Brain microvascular endothelial cell (primary cell): ENCODE measurements around the gene GRIK3.

Experiments
- DNase-seq: peaks from one replicate; pipeline ENCODE4 v3.0.0-alpha.2; 2020
- H3K27ac ChIP-seq: fragments of 250-450 bp; sonication (Bioruptor Pico); 2 replicates; pipeline ENCODE4 v1.5.1; 2020; ENCODE audit warnings: mild to moderate bottlenecking, moderate library complexity
- H3K27me3 ChIP-seq: fragments of 250-450 bp; sonication (Bioruptor Pico); replicated peaks from 2 replicates; pipeline ENCODE4 v1.5.1; 2020; ENCODE audit warnings: mild to moderate bottlenecking
- H3K36me3 ChIP-seq: fragments of 250-450 bp; sonication (Bioruptor Pico); replicated peaks from 2 replicates; pipeline ENCODE4 v1.5.1; 2020; ENCODE audit warnings: mild to moderate bottlenecking
- H3K4me3 ChIP-seq: 2 replicates; pipeline ENCODE4 v1.5.1; 2011; ENCODE audit warnings: low read depth, mild to moderate bottlenecking, control low read depth, low read length, moderate library complexity
- CTCF ChIP-seq: IDR thresholded peaks from 2 replicates; pipeline ENCODE4 v1.5.1; 2011; ENCODE audit warnings: low read depth, mild to moderate bottlenecking, moderate library complexity, low read length, control low read depth, inconsistent platforms; ENCODE audit errors: missing control alignments
- in situ Hi-C: cut with HindIII; loops from 2 replicates; pipeline ENCODE4 v1.10.0; 2017; ENCODE audit warnings: low sequenced_read_pairs, low pct_ligation_motif_present

Gene GRIK3

GRCh38 chr1:36994868-36995267 lies 39.4 kb downstream of the GRIK3 start:
- in situ Hi-C loops: no loop called here
- no peak overlapping the region for H3K27ac ChIP-seq
- H3K27me3 ChIP-seq: no peaks in the 10 kb centered on the region
- no peak for TF ChIP-seq CTCF
- no peak overlapping the region for H3K4me3 ChIP-seq
- no peak for DNase-seq
- no peaks in the 10 kb centered on the region for H3K36me3 ChIP-seq

GRCh38 chr1:36994294-36994693 lies 40.0 kb downstream of the GRIK3 start:
- TF ChIP-seq CTCF: no peak
- in situ Hi-C loops: no loop called here
- H3K27me3 ChIP-seq: no peaks in the 10 kb centered on the region
- no peak overlapping the region for H3K4me3 ChIP-seq
- H3K27ac ChIP-seq: no peak overlapping the region
- no peak for DNase-seq
- no peaks in the 10 kb centered on the region for H3K36me3 ChIP-seq

GRCh38 chr1:36992139-36992943 lies 42.0 kb downstream of the GRIK3 start:
- no peak overlapping the region for H3K27ac ChIP-seq
- in situ Hi-C loops: no loop called here
- no peaks in the 10 kb centered on the region for H3K27me3 ChIP-seq
- H3K36me3 ChIP-seq: no peaks in the 10 kb centered on the region
- no peak overlapping the region for H3K4me3 ChIP-seq
- no peak for TF ChIP-seq CTCF
- DNase-seq: no peak

- no peak for TF ChIP-seq CTCF
- in situ Hi-C loops: no loop called here
- H3K4me3 ChIP-seq: no peak overlapping the region
Observed at GRCh38 chr1:36991551-36991950, 42.8 kb downstream of the GRIK3 start.

GRCh38 chr1:36990928-36991327 lies 43.4 kb downstream of the GRIK3 start:
- no peak overlapping the region for H3K4me3 ChIP-seq
- DNase-seq: no peak
- no peak overlapping the region for H3K27ac ChIP-seq
- H3K27me3 ChIP-seq: no peaks in the 10 kb centered on the region
- TF ChIP-seq CTCF: no peak
- in situ Hi-C loops: no loop called here
- no peaks in the 10 kb centered on the region for H3K36me3 ChIP-seq

More at GRCh38 chr1:36991551-36991950, 42.8 kb downstream of the GRIK3 start:
- Histone ChIP-seq H3K27ac (no peak overlapping the region), H3K27me3 (no peaks in the 10 kb centered on the region), H3K36me3 (no peaks in the 10 kb centered on the region)
- DNase-seq: no peak

- Histone ChIP-seq H3K27me3 (no peaks in the 10 kb centered on the region), H3K4me3 (no peak overlapping the region), H3K36me3 (no peaks in the 10 kb centered on the region), H3K27ac (no peak overlapping the region)
- DNase-seq: no peak
- in situ Hi-C loops: no loop called here
- TF ChIP-seq CTCF: no peak
Observed at GRCh38 chr1:36989241-36989640, 45.1 kb downstream of the GRIK3 start.
